Measurements from ENCODE around the gene IER5L.

Gene IER5L

GRCh38 chr9:129177791-129178567, at the start of gene IER5L:
TSS of gene IER5L (minus strand) at chr9:129178261. CDS start at chr9:129178052, 209 bp downstream.
- DNase-seq (ENCODE audit: low spot score), result peak; percentile 96

- no peak for DNase-seq (ENCODE audit: low spot score)
These were observed 49.8 kb upstream of the IER5L start for GRCh38 chr9:129227843-129228189.

- peak; percentile 43 for DNase-seq (ENCODE audit: low spot score)
These were observed 47.8 kb upstream of the IER5L start for GRCh38 chr9:129225815-129226214.

GRCh38 chr9:129225490-129225778, 47.4 kb upstream of the IER5L start:
- DNase-seq (ENCODE audit: low spot score), result no peak

- DNase-seq (ENCODE audit: low spot score), result no peak
These were observed 46.8 kb upstream of the IER5L start for GRCh38 chr9:129224618-129225489.

GRCh38 chr9:129223551-129224208, 45.6 kb upstream of the IER5L start:
- DNase-seq (ENCODE audit: low spot score), result no peak

GRCh38 chr9:129222819-129223218, 44.8 kb upstream of the IER5L start:
- DNase-seq (ENCODE audit: low spot score), result no peak

- DNase-seq (ENCODE audit: low spot score), result no peak
These were observed 44.0 kb upstream of the IER5L start for GRCh38 chr9:129221979-129222635.

- no peak for DNase-seq (ENCODE audit: low spot score)
These were observed 43.2 kb upstream of the IER5L start for GRCh38 chr9:129221233-129221632.

- no peak for DNase-seq (ENCODE audit: low spot score)
These were observed 42.7 kb upstream of the IER5L start for GRCh38 chr9:129220771-129221170.

- DNase-seq (ENCODE audit: low spot score), result no peak
These were observed 40.9 kb upstream of the IER5L start for GRCh38 chr9:129218918-129219317.

- no peak for DNase-seq (ENCODE audit: low spot score)
These were observed 40.2 kb upstream of the IER5L start for GRCh38 chr9:129218272-129218625.

GRCh38 chr9:129213551-129213950, 35.5 kb upstream of the IER5L start:
- no peak for DNase-seq (ENCODE audit: low spot score)

GRCh38 chr9:129211686-129212085, 33.6 kb upstream of the IER5L start:
- no peak for DNase-seq (ENCODE audit: low spot score)

- DNase-seq (ENCODE audit: low spot score), result no peak
These were observed 32.1 kb upstream of the IER5L start for GRCh38 chr9:129210125-129210524.

GRCh38 chr9:129209580-129209979, 31.5 kb upstream of the IER5L start:
- DNase-seq (ENCODE audit: low spot score), result no peak

- no peak for DNase-seq (ENCODE audit: low spot score)
These were observed 31.0 kb upstream of the IER5L start for GRCh38 chr9:129209109-129209508.

GRCh38 chr9:129208207-129209032, 30.4 kb upstream of the IER5L start:
- no peak for DNase-seq (ENCODE audit: low spot score)

- DNase-seq (ENCODE audit: low spot score), result no peak
These were observed 28.8 kb upstream of the IER5L start for GRCh38 chr9:129206905-129207304.

GRCh38 chr9:129206401-129206800, 28.3 kb upstream of the IER5L start:
- no peak for DNase-seq (ENCODE audit: low spot score)

GRCh38 chr9:129204840-129205239, 26.8 kb upstream of the IER5L start:
- DNase-seq (ENCODE audit: low spot score), result no peak

GRCh38 chr9:129203556-129203909, 25.5 kb upstream of the IER5L start:
- no peak for DNase-seq (ENCODE audit: low spot score)
